A549 (cell line): ENCODE results near the gene PELI2. TPM values are rescaled to one million over a fixed set of nuclear protein-coding genes. Genes with fewer than 3 reads are reported as not detected.

ENCODE experiments used
- ATAC-seq, 2 experiments: fragments of 200-7000 bp in 1 of 2; fragments of >200 bp in 1 of 2; cut with Nextera tagmentation in 1 of 2; cut with Tn5 transposase in 1 of 2; 3 replicates each; pipeline versions ENCODE4 v1.8.0 to v1.9.1; 2018 to 2020; ENCODE audit warnings: mild to moderate bottlenecking in 1 of 2, moderate library complexity in 1 of 2
- CTCF ChIA-PET: fragments of 300-600 bp; sonication (Branson Sonifier 250); formaldehyde crosslinking; extraction: SDS; loops from one replicate; lab custom pipeline; 2021; ENCODE audit warnings: antibody characterized with exemption, inconsistent platforms; lab: Yijun Ruan, JAX
- POLR2A ChIA-PET: fragments of 350-600 bp; formaldehyde crosslinking; extraction: SDS; loops from one replicate; lab custom pipeline; 2021; ENCODE audit warnings: antibody characterized with exemption, inconsistent platforms; lab: Yijun Ruan, JAX
- DNase-seq, 2 experiments: peaks; one replicate each; pipeline versions ENCODE4 v3.0.0 to v3.0.0-alpha.2; 2011 to 2016; ENCODE audit warnings: low read depth in 1 of 2, low spot score in 1 of 2
- FAIRE-seq: peaks from 2 replicates; lab custom pipeline; 2011; peaks lifted over from hg19 to GRCh38; lab: Jason Lieb, UNC
- H3K27ac ChIP-seq, 2 experiments: fragments of >200 bp; sonication (Bioruptor Twin); formaldehyde crosslinking; 3 replicates each; pipeline ENCODE4 v1.5.1; 2016 to 2017
- H3K4me1 ChIP-seq: fragments of >200 bp; sonication (Bioruptor Twin); formaldehyde crosslinking; 3 replicates; pipeline ENCODE4 v1.6.1; 2016
- H3K4me2 ChIP-seq: fragments of >200 bp; sonication (Bioruptor Twin); formaldehyde crosslinking; 3 replicates; pipeline ENCODE4 v1.6.1; 2016
- H3K4me3 ChIP-seq: fragments of >200 bp; sonication (Bioruptor Twin); formaldehyde crosslinking; 3 replicates; pipeline ENCODE4 v1.5.1; 2016
- H3K9me3 ChIP-seq: fragments of >200 bp; sonication (Bioruptor Twin); formaldehyde crosslinking; 3 replicates; pipeline ENCODE4 v1.6.1; 2016
- CEBPB ChIP-seq, 2 experiments: fragments of >200 bp in 1 of 2; sonication (Bioruptor Twin) in 1 of 2; formaldehyde crosslinking in 1 of 2; IDR thresholded peaks; 2 replicates each; pipeline ENCODE4 v1.6.1; 2012 to 2016
- CHD2 ChIP-seq: fragments of 150-350 bp; IDR thresholded peaks from 2 replicates; pipeline ENCODE4 v1.6.1; 2014; ENCODE audit warnings: low read length; ENCODE audit not compliant: partially characterized antibody
- EP300 ChIP-seq, 2 experiments: fragments of >200 bp; sonication (Bioruptor Twin); formaldehyde crosslinking; IDR thresholded peaks; 2 replicates in 1 of 2; 3 replicates in 1 of 2; pipeline ENCODE4 v1.6.1; 2016 to 2017
- FOSL2 ChIP-seq, 2 experiments: fragments of 450-650 bp in 1 of 2; fragments of >200 bp in 1 of 2; sonication (Bioruptor Twin) in 1 of 2; formaldehyde crosslinking; IDR thresholded peaks; 2 replicates each; pipeline versions ENCODE4 v1.5.0 to v1.6.1; 2016 to 2020; ENCODE audit warnings: mild to moderate bottlenecking in 1 of 2, moderate library complexity in 1 of 2
- GATA3 ChIP-seq: IDR thresholded peaks from 2 replicates; pipeline ENCODE4 v1.6.1; 2012; ENCODE audit warnings: borderline replicate concordance
- HDAC2 ChIP-seq: fragments of 200-600 bp; sonication (generic); IDR thresholded peaks from 2 replicates; pipeline ENCODE4 v1.6.1; 2016
- KDM1A ChIP-seq: fragments of 200-600 bp; sonication (generic); IDR thresholded peaks from 2 replicates; pipeline ENCODE4 v1.6.1; 2016; ENCODE audit warnings: low read depth, mild to moderate bottlenecking
- MAZ ChIP-seq: fragments of 150-350 bp; IDR thresholded peaks from 2 replicates; pipeline ENCODE4 v1.6.1; 2014; ENCODE audit warnings: antibody characterized with exemption, low read depth, low read length, borderline replicate concordance
- RCOR1 ChIP-seq: fragments of 150-350 bp; IDR thresholded peaks from 2 replicates; pipeline ENCODE4 v1.6.1; 2014; ENCODE audit warnings: antibody characterized with exemption, low read length, low read depth
- RFX5 ChIP-seq: fragments of 450-650 bp; IDR thresholded peaks from 2 replicates; pipeline ENCODE4 v1.7.1; 2014; ENCODE audit warnings: antibody characterized with exemption, mild to moderate bottlenecking, moderate library complexity
- RNF2 ChIP-seq: fragments of 200-600 bp; sonication (generic); IDR thresholded peaks from 2 replicates; pipeline ENCODE4 v1.6.1; 2016; ENCODE audit warnings: low read depth, mild to moderate bottlenecking, antibody characterized with exemption, moderate library complexity, borderline replicate concordance
- TFCP2L1 ChIP-seq: fragments of 250-450 bp; sonication (Bioruptor Pico); IDR thresholded peaks from 2 replicates; pipeline ENCODE4 v1.5.0; 2021; ENCODE audit warnings: mild to moderate bottlenecking
- ZNF302 ChIP-seq: fragments of 250-450 bp; sonication (Bioruptor Pico); IDR thresholded peaks from 2 replicates; pipeline ENCODE4 v1.9.0; 2021; ENCODE audit warnings: inconsistent platforms, mild to moderate bottlenecking, moderate library complexity
- WGBS: methylation state at CpG from one replicate; pipeline ENCODE4 v1.1.6; 2017; ENCODE audit errors: missing lambda C conversion rate; 5-methylcytosine and 5-hydroxymethylcytosine counted together
- polyA plus RNA-seq, 4 experiments: library from polyadenylated mRNA; depleted of rRNA in 3 of 4; stranded (reverse); fragments of >200 nt; fragmentation: RNase III in 1 of 4; extraction: RNeasy Plus Mini Kit Qiagen cat#74134 plus additional on column Dnase treatment in 1 of 4; gene quantifications; 2 replicates in 3 of 4; 3 replicates in 1 of 4; pipeline ENCODE4 v1.2.3, GENCODE V29; 2011 to 2017
- TF ChIP-seq, protein P1 (sequence below): fragments of 150-350 bp; IDR thresholded peaks from 2 replicates; pipeline ENCODE4 v1.6.1; 2014; ENCODE audit warnings: low read depth, mild to moderate bottlenecking, low read length
- TF ChIP-seq, protein P2 (sequence below): fragments of 200-600 bp; sonication (generic); IDR thresholded peaks from 2 replicates; pipeline ENCODE4 v1.6.1; 2016; ENCODE audit warnings: antibody characterized with exemption, mild to moderate bottlenecking, moderate library complexity
- TF ChIP-seq, protein P3 (sequence below): fragments of >200 bp; sonication (Bioruptor Twin); formaldehyde crosslinking; IDR thresholded peaks from 3 replicates; pipeline ENCODE4 v1.5.1; 2016

Gene PELI2
- polyA plus RNA-seq, 2 of the 4 experiments (the other 2 are of a cell fraction) = 0.93 to 7.2 TPM

DNA sequence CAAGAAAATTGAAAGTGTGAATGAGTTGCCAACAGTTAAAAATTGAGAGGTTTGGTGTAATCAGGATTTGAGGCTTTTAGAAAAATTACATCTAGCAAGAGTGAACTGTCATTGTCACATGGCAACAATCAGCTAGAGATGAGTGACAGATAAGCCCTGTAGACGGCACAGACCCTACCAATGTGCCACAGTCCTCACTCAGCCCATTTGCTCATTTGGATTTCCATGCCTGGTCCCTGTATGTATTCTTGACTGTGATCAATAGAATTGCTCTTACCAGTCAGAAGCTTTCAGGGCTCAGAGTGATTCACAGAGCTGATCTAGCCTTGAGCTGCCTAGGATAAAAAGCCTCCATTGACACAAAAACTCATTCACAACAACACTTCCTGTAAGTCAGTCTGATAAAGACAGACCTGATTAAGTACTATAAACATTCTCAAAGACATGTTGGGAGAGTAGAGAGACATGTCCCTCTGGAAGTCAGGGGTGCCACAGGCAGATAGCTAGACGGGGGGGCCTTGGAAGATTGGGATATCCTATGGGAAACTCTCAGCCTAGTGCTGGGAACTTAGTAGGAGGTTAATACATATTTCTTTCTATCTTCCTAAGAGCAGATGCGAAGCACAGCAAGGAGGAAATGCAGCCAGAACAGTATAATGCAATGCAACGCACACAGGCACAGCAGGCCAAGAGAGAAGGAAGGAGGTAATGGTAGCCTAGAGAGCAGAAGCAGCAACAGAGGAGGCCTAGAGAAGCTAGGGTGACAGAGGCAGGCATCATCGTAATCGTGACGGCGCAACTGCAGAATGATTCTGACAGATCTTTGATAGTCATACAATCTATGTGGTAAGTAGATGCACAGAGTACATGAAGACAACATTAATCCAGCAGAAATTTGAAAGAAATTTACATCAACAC is 2.0 kb upstream of the PELI2 start:
- FAIRE-seq (no peak), DNase-seq (no peak), ATAC-seq (no peak)
- Histone ChIP-seq H3K4me3 (no peak overlapping the region), H3K27ac (no peak overlapping the region), H3K4me1 (0 out of 3 replicates have a peak, but pooled peaks cover 5% of the 10 kb centered on the region), H3K9me3 (no peaks in the 10 kb centered on the region), H3K4me2 (no peak overlapping the region)
- 78% methylated on average over 8 of the region's 8 CpGs for WGBS
- ChIA-PET CTCF (interaction anchor here (0.6 to 0.9 kb wide), 3 partner anchors 39 to 409 kb away, joined by 3 to 4 read pairs (median 3); no protein-coding TSS in a partner anchor), POLR2A (no interaction called here)
- no peak for TF ChIP-seq EP300 (IDR thresholded peaks at IDR 0.05)
- TF ChIP-seq MAZ = no peak
- TF ChIP-seq KDM1A = no peak
- TF ChIP-seq CHD2 = no peak
- TF ChIP-seq ZNF302 = no peak

DNA sequence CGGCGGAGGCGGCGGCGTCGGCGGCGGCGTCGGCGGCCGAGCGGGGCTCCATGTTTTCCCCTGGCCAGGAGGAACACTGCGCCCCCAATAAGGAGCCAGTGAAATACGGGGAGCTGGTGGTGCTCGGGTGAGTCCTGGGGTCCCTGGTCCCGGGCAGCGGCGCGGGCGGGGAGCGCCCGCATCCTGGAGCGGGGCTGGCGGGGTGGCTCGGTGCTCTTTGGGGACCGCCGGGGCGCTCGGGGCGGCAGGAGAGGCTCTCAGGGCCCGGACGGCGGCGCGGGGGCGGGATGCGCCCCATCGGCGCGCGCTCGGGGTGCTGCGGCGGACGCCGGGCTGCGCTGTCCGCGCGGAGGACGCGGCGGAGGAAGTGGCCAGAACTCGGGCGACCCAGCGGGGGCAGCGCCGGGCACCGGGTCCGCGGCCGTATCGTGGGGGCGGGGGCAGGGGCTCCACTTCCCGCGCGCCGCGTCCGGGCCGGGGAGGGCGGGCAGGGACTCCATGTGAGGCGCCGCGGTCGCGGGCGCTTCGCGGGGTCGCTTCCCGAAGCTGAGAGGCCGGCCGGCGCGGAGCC is 485 bp downstream of the PELI2 start:
- peak overlapping the region; percentile 75 to 83 for H3K27ac ChIP-seq
- no peaks in the 10 kb centered on the region for H3K9me3 ChIP-seq
- POLR2A ChIA-PET = no interaction called here
- DNase-seq = no peak
- H3K4me3 ChIP-seq = peak overlapping the region; percentile 85
- FAIRE-seq = no peak
- H3K4me2 ChIP-seq = peak overlapping the region; percentile 70
- TF ChIP-seq RCOR1 (no peak), RFX5 (no peak)
- CTCF ChIA-PET = interaction anchor here (0.7 to 1.7 kb wide), 6 partner anchors 9 to 681 kb away, joined by 3 to 5 read pairs (median 4); no protein-coding TSS in a partner anchor
- peak; percentile 33 to 67 for ATAC-seq
- 0 out of 3 replicates have a peak, but pooled peaks cover 5% of the 10 kb centered on the region for H3K4me1 ChIP-seq
- WGBS = 0% methylated on average over 6 of the region's 87 CpGs

DNA sequence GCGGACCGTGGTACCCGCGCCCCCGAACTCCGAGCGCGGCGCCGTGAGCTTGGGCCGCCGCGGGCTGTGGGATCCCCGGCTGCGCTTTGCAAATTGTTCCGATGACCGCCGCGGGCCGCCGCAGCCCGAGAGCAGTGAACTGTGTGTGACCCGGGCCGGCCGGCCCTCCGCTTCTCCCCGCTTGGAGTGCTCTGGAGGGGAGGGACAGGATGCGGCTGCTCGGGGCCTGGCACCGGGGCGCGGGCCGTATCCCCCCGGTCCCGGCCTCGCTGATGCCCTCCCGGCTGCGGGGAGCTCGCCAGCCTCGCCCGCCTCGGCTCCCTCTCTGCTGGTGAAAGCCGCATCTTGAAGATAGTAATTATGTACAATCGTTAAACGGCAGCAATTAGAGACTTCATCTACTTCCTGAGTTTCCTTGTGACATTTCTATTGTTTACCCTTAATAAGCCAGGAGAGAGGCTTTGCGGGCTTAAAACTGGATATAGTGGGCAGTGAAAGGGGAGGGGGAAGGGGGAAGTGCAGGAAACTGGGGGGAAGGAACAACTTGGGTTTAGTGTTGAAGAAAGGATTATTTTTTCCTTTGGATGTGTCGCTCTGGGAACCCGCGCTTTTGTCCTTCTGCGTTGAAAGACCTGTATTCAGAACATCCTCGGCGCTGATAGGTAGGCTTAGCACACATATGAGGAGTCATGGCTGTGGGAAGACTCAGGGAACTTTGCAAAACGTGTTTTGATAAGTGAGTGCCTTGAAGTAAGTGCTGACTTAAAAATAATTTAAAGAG is 1.2 kb downstream of the PELI2 start:
- WGBS = 36% methylated on average over 13 of the region's 53 CpGs
- peak; percentile 72; the same call in 1 of the 2 replicates for TF ChIP-seq RNF2
- TF ChIP-seq, protein P1, sequence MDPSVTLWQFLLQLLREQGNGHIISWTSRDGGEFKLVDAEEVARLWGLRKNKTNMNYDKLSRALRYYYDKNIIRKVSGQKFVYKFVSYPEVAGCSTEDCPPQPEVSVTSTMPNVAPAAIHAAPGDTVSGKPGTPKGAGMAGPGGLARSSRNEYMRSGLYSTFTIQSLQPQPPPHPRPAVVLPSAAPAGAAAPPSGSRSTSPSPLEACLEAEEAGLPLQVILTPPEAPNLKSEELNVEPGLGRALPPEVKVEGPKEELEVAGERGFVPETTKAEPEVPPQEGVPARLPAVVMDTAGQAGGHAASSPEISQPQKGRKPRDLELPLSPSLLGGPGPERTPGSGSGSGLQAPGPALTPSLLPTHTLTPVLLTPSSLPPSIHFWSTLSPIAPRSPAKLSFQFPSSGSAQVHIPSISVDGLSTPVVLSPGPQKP = no peak
- no peak for TF ChIP-seq FOSL2 (IDR thresholded peaks at IDR 0.05)
- no peak for TF ChIP-seq FOSL2 (CRISPR knock-in tag; IDR thresholded peaks at IDR 0.05)
- ATAC-seq = peak; percentile 63 to 76
- Histone ChIP-seq H3K4me2 (peak overlapping the region; percentile 70), H3K4me3 (peak overlapping the region; percentile 85), H3K9me3 (no peaks in the 10 kb centered on the region), H3K4me1 (0 out of 3 replicates have a peak, but pooled peaks cover 5% of the 10 kb centered on the region), H3K27ac (peak overlapping the region; percentile 75 to 83)
- peak; percentile 13 to 16 for DNase-seq
- no peak for FAIRE-seq
- POLR2A ChIA-PET = no interaction called here
- CTCF ChIA-PET = interaction anchor here (0.6 to 1.7 kb wide), 4 partner anchors 8 to 413 kb away, joined by 3 to 4 read pairs (median 3); no protein-coding TSS in a partner anchor

DNA sequence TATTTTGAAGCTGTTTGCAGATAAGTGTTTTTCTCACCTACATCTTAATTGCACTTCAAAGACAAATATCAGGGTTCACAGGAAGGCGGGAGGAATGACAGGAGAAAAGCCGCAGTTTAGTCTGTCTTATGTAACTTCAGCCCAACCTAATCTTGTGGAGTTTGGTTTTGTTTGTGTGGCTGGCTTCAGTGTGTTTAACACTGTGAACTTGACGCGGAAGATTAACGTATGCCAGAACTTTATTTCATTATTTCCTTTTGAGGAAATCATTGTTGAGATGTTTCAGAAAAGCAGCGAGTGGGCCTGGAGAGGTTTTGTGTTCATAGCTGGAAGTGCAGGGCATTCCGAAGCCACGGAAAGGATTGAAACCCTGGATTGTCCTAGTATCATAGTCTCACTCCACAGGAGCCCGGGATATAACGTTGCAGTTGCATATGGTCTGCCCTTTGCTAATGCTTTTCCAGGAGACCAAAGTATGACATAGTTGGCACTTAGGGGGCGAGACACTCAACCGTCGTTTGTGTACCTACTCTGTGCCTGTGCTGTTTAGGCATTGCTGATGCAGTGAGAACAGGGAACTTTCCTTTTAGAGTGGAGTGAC is 2.0 kb downstream of the PELI2 start:
- ChIA-PET CTCF (no interaction called here), POLR2A (no interaction called here)
- no peak overlapping the region for H3K27ac ChIP-seq
- no peaks in the 10 kb centered on the region for H3K9me3 ChIP-seq
- peak overlapping the region; percentile 70; the same call in 1 of the 3 replicates for H3K4me2 ChIP-seq
- H3K4me3 ChIP-seq = no peak overlapping the region
- FAIRE-seq = no peak
- no peak for DNase-seq
- 0 out of 3 replicates have a peak, but pooled peaks cover 5% of the 10 kb centered on the region for H3K4me1 ChIP-seq
- ATAC-seq = peak in 1 of 2 experiments; percentile 25; a peak in 2 of 6 replicates
- WGBS = 78% methylated on average over 13 of the region's 13 CpGs
- TF ChIP-seq CEBPB (IDR thresholded peaks at IDR 0.05) (no peak), RCOR1 (no peak), TFCP2L1 (CRISPR knock-in tag) (no peak), GATA3 (no peak), HDAC2 (no peak), KDM1A (no peak), RFX5 (no peak)
- TF ChIP-seq, protein P2, sequence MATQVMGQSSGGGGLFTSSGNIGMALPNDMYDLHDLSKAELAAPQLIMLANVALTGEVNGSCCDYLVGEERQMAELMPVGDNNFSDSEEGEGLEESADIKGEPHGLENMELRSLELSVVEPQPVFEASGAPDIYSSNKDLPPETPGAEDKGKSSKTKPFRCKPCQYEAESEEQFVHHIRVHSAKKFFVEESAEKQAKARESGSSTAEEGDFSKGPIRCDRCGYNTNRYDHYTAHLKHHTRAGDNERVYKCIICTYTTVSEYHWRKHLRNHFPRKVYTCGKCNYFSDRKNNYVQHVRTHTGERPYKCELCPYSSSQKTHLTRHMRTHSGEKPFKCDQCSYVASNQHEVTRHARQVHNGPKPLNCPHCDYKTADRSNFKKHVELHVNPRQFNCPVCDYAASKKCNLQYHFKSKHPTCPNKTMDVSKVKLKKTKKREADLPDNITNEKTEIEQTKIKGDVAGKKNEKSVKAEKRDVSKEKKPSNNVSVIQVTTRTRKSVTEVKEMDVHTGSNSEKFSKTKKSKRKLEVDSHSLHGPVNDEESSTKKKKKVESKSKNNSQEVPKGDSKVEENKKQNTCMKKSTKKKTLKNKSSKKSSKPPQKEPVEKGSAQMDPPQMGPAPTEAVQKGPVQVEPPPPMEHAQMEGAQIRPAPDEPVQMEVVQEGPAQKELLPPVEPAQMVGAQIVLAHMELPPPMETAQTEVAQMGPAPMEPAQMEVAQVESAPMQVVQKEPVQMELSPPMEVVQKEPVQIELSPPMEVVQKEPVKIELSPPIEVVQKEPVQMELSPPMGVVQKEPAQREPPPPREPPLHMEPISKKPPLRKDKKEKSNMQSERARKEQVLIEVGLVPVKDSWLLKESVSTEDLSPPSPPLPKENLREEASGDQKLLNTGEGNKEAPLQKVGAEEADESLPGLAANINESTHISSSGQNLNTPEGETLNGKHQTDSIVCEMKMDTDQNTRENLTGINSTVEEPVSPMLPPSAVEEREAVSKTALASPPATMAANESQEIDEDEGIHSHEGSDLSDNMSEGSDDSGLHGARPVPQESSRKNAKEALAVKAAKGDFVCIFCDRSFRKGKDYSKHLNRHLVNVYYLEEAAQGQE = no peak
- TF ChIP-seq, protein P3, sequence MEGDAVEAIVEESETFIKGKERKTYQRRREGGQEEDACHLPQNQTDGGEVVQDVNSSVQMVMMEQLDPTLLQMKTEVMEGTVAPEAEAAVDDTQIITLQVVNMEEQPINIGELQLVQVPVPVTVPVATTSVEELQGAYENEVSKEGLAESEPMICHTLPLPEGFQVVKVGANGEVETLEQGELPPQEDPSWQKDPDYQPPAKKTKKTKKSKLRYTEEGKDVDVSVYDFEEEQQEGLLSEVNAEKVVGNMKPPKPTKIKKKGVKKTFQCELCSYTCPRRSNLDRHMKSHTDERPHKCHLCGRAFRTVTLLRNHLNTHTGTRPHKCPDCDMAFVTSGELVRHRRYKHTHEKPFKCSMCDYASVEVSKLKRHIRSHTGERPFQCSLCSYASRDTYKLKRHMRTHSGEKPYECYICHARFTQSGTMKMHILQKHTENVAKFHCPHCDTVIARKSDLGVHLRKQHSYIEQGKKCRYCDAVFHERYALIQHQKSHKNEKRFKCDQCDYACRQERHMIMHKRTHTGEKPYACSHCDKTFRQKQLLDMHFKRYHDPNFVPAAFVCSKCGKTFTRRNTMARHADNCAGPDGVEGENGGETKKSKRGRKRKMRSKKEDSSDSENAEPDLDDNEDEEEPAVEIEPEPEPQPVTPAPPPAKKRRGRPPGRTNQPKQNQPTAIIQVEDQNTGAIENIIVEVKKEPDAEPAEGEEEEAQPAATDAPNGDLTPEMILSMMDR = no peak
